ENCODE data around the gene CNOT6. TPM values are rescaled to one million over a fixed set of nuclear protein-coding genes. Genes with fewer than 3 reads are reported as not detected.
A peak's percentile ranks its signal among the peaks of the same experiment; 100 is the strongest.

Gene CNOT6
- polyA plus RNA-seq, 1 of the 3 experiments (the other 2 are of a cell fraction) = 17.1 TPM

GRCh38 chr5:180586870-180587269, 92.7 kb downstream of the CNOT6 start:
- H3K27me3 ChIP-seq (ENCODE audit: insufficient read depth) = peaks cover 36% of the 10 kb centered on the region; the same call in 1 of the 2 replicates
- H4K20me1 ChIP-seq (ENCODE audit: insufficient read depth) = no peaks in the 10 kb centered on the region
- TF ChIP-seq GABPA (IDR thresholded peaks at IDR 0.05; ENCODE audit: low read depth) (no peak), RXRA (IDR thresholded peaks at IDR 0.05; ENCODE audit: borderline replicate concordance, low read depth) (no peak), RAD21 (IDR thresholded peaks at IDR 0.05; ENCODE audit: low read length) (no peak), GATA2 (CRISPR knock-in tag; IDR thresholded peaks at IDR 0.05) (no peak), JUND (IDR thresholded peaks at IDR 0.05) (no peak), RFX5 (IDR thresholded peaks at IDR 0.05; ENCODE audit: low read length) (no peak), MAX (IDR thresholded peaks at IDR 0.05; ENCODE audit: low read depth) (no peak), ELF1 (IDR thresholded peaks at IDR 0.05) (no peak), IRF3 (IDR thresholded peaks at IDR 0.05; ENCODE audit: low read depth, low read length) (no peak), YY1 (IDR thresholded peaks at IDR 0.05; ENCODE audit: low read depth) (no peak), CTCF (IDR thresholded peaks at IDR 0.05) (no peak), MXI1 (IDR thresholded peaks at IDR 0.05; ENCODE audit: low read depth, low read length) (no peak), TEAD4 (IDR thresholded peaks at IDR 0.05; ENCODE audit: borderline replicate concordance, insufficient read depth) (no peak), EZH2phosphoT487 (IDR thresholded peaks at IDR 0.05; ENCODE audit: borderline replicate concordance, low read depth) (no peak)
- no peaks in the 10 kb centered on the region for H3K79me2 ChIP-seq (ENCODE audit: insufficient read depth)
- H3K4me1 ChIP-seq (ENCODE audit: control insufficient read depth in 1 of 2, insufficient read depth in 2 of 2, low read depth in 1 of 2, low read length in 1 of 2) = no peaks in the 10 kb centered on the region
- H3K9ac ChIP-seq = no peak overlapping the region
- no peak overlapping the region for H3K4me3 ChIP-seq (ENCODE audit: low read depth in 2 of 2, low read length in 1 of 2)
- 85% methylated on average over 10 of the region's 10 CpGs for WGBS (ENCODE audit: low lambda C conversion rate)
- no peaks in the 10 kb centered on the region for H3K36me3 ChIP-seq (replicated peaks in 1 of 2; ENCODE audit: control insufficient read depth in 1 of 2, insufficient read depth in 2 of 2, low read length in 1 of 2)
- no peak overlapping the region for H3K4me2 ChIP-seq
- ChIA-PET POLR2A (no interaction called here), CTCF (interaction anchor here (0.9 kb wide), 1 partner anchor 19 kb away, joined by 3 read pairs; no protein-coding TSS in a partner anchor)
- no peak overlapping the region for H3K27ac ChIP-seq (ENCODE audit: low read depth in 2 of 2, low read length in 1 of 2)
- no peaks in the 10 kb centered on the region for H3K9me2 ChIP-seq
- no peak overlapping the region for H2AFZ ChIP-seq (ENCODE audit: low read depth)
- H3K9me3 ChIP-seq = peaks cover 3% of the 10 kb centered on the region; the same call in 1 of the 2 replicates
- DNase-seq = no peak
- H3F3A ChIP-seq (replicated peaks; ENCODE audit: insufficient read depth) = no peaks in the 10 kb centered on the region

GRCh38 chr5:180589771-180590542, 95.8 kb downstream of the CNOT6 start:
- H3K27me3 ChIP-seq (ENCODE audit: insufficient read depth) = peaks cover 53% of the 10 kb centered on the region; the same call in 1 of the 2 replicates
- H4K20me1 ChIP-seq (ENCODE audit: insufficient read depth) = no peaks in the 10 kb centered on the region
- no peak for TF ChIP-seq EZH2phosphoT487 (IDR thresholded peaks at IDR 0.05; ENCODE audit: borderline replicate concordance, low read depth)
- TF ChIP-seq FOXM1 (IDR thresholded peaks at IDR 0.05; ENCODE audit: low read depth) = no peak
- no peak for TF ChIP-seq ELF1 (IDR thresholded peaks at IDR 0.05)
- TF ChIP-seq IRF3 (IDR thresholded peaks at IDR 0.05; ENCODE audit: low read depth, low read length) = no peak
- TF ChIP-seq CHD2 (IDR thresholded peaks at IDR 0.05; ENCODE audit: low read length, partially characterized antibody) = no peak
- no peak for TF ChIP-seq USF2 (IDR thresholded peaks at IDR 0.05; ENCODE audit: borderline replicate concordance, low read depth, low read length)
- no peak for TF ChIP-seq TEAD4 (IDR thresholded peaks at IDR 0.05; ENCODE audit: borderline replicate concordance, insufficient read depth)
- no peak for TF ChIP-seq TCF12 (IDR thresholded peaks at IDR 0.05)
- peak; percentile 38 for DNase-seq
- WGBS (ENCODE audit: low lambda C conversion rate) = 14% methylated on average over 10 of the region's 44 CpGs
- H3K4me3 ChIP-seq (ENCODE audit: low read depth in 2 of 2, low read length in 1 of 2) = peak overlapping the region in 1 of 2 experiments; percentile 9; a peak in 1 of 4 replicates
- ChIA-PET POLR2A (no interaction called here), CTCF (interaction anchor here (1.1 to 5.4 kb wide), 3 partner anchors 16 to 275 kb away, joined by 3 to 21 read pairs (median 4); no protein-coding TSS in a partner anchor)
- no peaks in the 10 kb centered on the region for H3K9me3 ChIP-seq
- H3K9ac ChIP-seq = no peak overlapping the region
- no peaks in the 10 kb centered on the region for H3K36me3 ChIP-seq (replicated peaks in 1 of 2; ENCODE audit: control insufficient read depth in 1 of 2, insufficient read depth in 2 of 2, low read length in 1 of 2)
- H2AFZ ChIP-seq (ENCODE audit: low read depth) = no peak overlapping the region
- peak overlapping the region; percentile 47; the same call in 1 of the 2 replicates for H3K4me2 ChIP-seq
- H3F3A ChIP-seq (replicated peaks; ENCODE audit: insufficient read depth) = no peaks in the 10 kb centered on the region
- H3K79me2 ChIP-seq (ENCODE audit: insufficient read depth) = no peaks in the 10 kb centered on the region
- no peaks in the 10 kb centered on the region for H3K4me1 ChIP-seq (ENCODE audit: control insufficient read depth in 1 of 2, insufficient read depth in 2 of 2, low read depth in 1 of 2, low read length in 1 of 2)
- no peaks in the 10 kb centered on the region for H3K9me2 ChIP-seq
- no peak overlapping the region for H3K27ac ChIP-seq (ENCODE audit: low read depth in 2 of 2, low read length in 1 of 2)
